ENCODE results near the gene CD2BP2. TPM values are rescaled to one million over a fixed set of nuclear protein-coding genes. Genes with fewer than 3 reads are reported as not detected.

CD2BP2 gene
- total and polyA plus RNA-seq, 2 donors (not counting 1 experiment from before 2014, with no cell fraction given), result 35.2 to 45.5 TPM

DNA sequence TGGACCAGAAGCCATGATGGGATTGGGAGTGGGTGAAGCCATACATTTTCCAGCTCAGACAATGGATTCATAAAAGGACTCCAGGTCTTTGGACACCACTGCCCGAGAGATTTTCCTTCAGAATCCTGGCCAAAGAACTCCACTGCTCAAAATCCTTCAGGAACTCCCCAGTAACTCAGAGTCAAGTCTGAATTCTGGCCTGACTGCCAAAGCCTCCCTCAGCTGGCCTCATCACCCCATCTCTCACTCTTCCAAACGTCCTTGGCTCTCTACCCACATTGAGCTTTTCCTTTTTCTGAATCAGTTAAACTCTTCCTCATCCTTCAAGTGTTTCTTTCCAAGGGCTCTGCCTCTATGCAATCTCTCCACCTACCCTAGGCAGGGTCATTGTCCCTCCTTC is 28.4 kb upstream of the CD2BP2 start:
- Histone ChIP-seq H3K9me3 (ENCODE audit: control insufficient read depth, insufficient read depth, low read depth, low read length) (no peaks in the 10 kb centered on the region), H3K27me3 (ENCODE audit: control insufficient read depth, insufficient read depth, low read length) (no peaks in the 10 kb centered on the region), H2AFZ (ENCODE audit: low read length) (no peak overlapping the region), H3K4me2 (ENCODE audit: extremely low read depth, insufficient read depth, low read length) (no peak overlapping the region), H3K9ac (ENCODE audit: insufficient read depth, low read length) (no peak overlapping the region), H3K4me1 (ENCODE audit: control insufficient read depth, extremely low read depth, insufficient read depth, low read length) (peaks cover 4% of the 10 kb centered on the region), H3K27ac (ENCODE audit: insufficient read depth, low read length) (no peak overlapping the region), H3K4me3 (replicated peaks in 1 of 4; ENCODE audit: control extremely low read depth in 1 of 4, insufficient read depth in 1 of 4, low read depth in 3 of 4, low read length in 4 of 4) (no peak overlapping the region), H3K79me2 (ENCODE audit: control insufficient read depth, insufficient read depth, low read length) (peaks cover 3% of the 10 kb centered on the region), H4K20me1 (ENCODE audit: control insufficient read depth, extremely low read depth, insufficient read depth, low read length) (no peaks in the 10 kb centered on the region), H3K36me3 (ENCODE audit: control insufficient read depth, insufficient read depth, low read length) (no peaks in the 10 kb centered on the region)
- no peak for DNase-seq (ENCODE audit: low read depth in 2 of 2)
- no peak for TF ChIP-seq CTCF (conservative IDR thresholded peaks at IDR 0.05 in 1 of 2, IDR thresholded peaks at IDR 0.05 in 1 of 2; ENCODE audit: low read depth in 1 of 2, low read length in 2 of 2)
- no peak for TF ChIP-seq EZH2 (IDR thresholded peaks at IDR 0.05; ENCODE audit: low read length, missing control alignments)

DNA sequence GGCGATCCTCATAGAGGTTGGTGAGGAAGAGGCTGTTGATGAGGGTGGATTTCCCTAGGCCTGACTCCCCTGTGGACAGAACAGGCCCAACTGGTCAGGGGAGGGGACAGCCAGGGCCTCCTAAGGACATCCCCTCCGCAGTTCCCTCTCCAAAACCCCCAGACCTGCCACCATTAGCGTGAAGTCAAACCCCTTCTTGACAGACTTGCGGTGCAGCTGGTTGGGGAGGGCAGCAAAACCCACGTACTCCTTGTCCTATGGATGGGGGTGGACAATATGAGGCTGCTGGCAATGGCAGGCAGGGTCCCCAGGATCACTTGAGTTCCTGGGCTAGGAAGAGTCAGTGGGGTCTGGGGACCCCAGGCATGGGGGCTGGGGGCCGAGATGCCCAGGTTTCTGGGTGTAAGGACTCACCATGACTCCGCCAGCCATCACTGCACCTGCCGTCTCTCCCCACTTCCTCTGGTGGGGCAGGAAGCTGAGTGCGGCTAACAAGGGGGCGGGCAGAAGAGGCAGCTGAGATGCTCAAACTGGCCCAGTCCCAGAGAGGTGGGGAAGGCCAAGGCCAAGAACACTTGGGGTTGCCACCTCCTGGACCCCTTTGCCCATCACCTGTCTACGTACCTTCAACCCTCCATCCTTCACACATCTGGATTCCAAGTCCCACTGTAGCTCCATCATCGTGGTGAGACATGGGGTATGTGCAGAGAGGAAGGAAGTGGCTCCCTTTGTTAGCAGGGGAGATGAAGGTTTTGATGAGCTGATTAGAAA is 27.2 kb upstream of the CD2BP2 start, which contains the start of gene SEPTIN1:
SEPTIN1 (minus strand) TSS at position 451 of the 771 bp plus-strand sequence; CDS start at position 432, 19 bp downstream.
- Histone ChIP-seq H3K79me2 (ENCODE audit: control insufficient read depth, insufficient read depth, low read length) (peaks cover 3% of the 10 kb centered on the region), H3K27me3 (ENCODE audit: control insufficient read depth, insufficient read depth, low read length) (no peaks in the 10 kb centered on the region), H3K9me3 (ENCODE audit: control insufficient read depth, insufficient read depth, low read depth, low read length) (no peaks in the 10 kb centered on the region), H3K27ac (ENCODE audit: insufficient read depth, low read length) (no peak within 1 kb of the TSS), H2AFZ (ENCODE audit: low read length) (no peak within 1 kb of the TSS), H3K4me3 (replicated peaks in 1 of 4; ENCODE audit: control extremely low read depth in 1 of 4, insufficient read depth in 1 of 4, low read depth in 3 of 4, low read length in 4 of 4) (no peak within 1 kb of the TSS), H4K20me1 (ENCODE audit: control insufficient read depth, extremely low read depth, insufficient read depth, low read length) (no peaks in the 10 kb centered on the region), H3K9ac (ENCODE audit: insufficient read depth, low read length) (no peak within 1 kb of the TSS), H3K4me1 (ENCODE audit: control insufficient read depth, extremely low read depth, insufficient read depth, low read length) (peaks cover 6% of the 10 kb centered on the region), H3K36me3 (ENCODE audit: control insufficient read depth, insufficient read depth, low read length) (no peaks in the 10 kb centered on the region), H3K4me2 (ENCODE audit: extremely low read depth, insufficient read depth, low read length) (no peak within 1 kb of the TSS)
- TF ChIP-seq EZH2 (IDR thresholded peaks at IDR 0.05; ENCODE audit: low read length, missing control alignments) (no peak), CTCF (conservative IDR thresholded peaks at IDR 0.05 in 1 of 2, IDR thresholded peaks at IDR 0.05 in 1 of 2; ENCODE audit: low read depth in 1 of 2, low read length in 2 of 2) (no peak)
- DNase-seq (ENCODE audit: low read depth in 2 of 2), result no peak

DNA sequence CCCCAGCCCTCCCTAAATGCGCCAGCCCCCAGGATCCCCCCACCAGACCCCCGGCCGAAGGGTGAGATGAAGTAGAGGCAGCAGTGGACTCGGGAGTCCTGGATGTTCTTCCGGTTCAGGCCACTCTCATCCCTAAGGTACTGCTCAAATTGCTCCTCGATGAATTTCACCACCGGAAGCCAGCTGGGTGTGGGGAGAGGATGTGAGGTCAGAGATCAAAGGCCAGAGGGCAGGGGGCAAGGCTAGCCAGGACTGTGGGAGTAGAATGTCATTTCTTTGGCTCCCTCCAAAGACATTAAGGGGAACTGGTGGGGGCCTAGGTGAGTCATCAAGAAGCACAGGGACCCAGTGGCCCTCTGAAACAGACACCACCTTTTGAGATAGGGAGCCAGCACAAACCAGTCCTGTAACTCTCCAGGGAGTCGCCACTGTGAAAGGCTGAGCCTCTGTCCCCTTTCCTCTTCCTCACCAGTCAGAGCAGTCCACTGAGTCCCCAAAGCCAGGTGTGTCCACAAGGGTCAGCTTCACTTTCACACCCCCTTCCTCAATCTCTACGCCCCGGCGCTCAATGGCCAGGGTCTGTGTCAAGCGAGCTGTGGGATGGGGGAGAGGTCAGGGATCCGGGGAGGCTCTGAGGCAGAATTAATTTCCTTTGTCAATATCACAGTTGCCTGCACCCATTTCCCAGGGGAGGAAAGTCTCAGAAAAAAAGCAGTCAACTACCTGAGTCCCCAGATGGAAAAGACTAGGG is 26.4 kb upstream of the CD2BP2 start:
- Histone ChIP-seq H3K36me3 (ENCODE audit: control insufficient read depth, insufficient read depth, low read length) (no peaks in the 10 kb centered on the region), H3K9ac (ENCODE audit: insufficient read depth, low read length) (no peak overlapping the region), H3K79me2 (ENCODE audit: control insufficient read depth, insufficient read depth, low read length) (peaks cover 3% of the 10 kb centered on the region), H4K20me1 (ENCODE audit: control insufficient read depth, extremely low read depth, insufficient read depth, low read length) (no peaks in the 10 kb centered on the region), H3K27ac (ENCODE audit: insufficient read depth, low read length) (no peak overlapping the region), H3K9me3 (ENCODE audit: control insufficient read depth, insufficient read depth, low read depth, low read length) (no peaks in the 10 kb centered on the region), H3K27me3 (ENCODE audit: control insufficient read depth, insufficient read depth, low read length) (no peaks in the 10 kb centered on the region), H3K4me3 (replicated peaks in 1 of 4; ENCODE audit: control extremely low read depth in 1 of 4, insufficient read depth in 1 of 4, low read depth in 3 of 4, low read length in 4 of 4) (no peak overlapping the region), H2AFZ (ENCODE audit: low read length) (no peak overlapping the region), H3K4me2 (ENCODE audit: extremely low read depth, insufficient read depth, low read length) (no peak overlapping the region), H3K4me1 (ENCODE audit: control insufficient read depth, extremely low read depth, insufficient read depth, low read length) (peaks cover 9% of the 10 kb centered on the region)
- no peak for DNase-seq (ENCODE audit: low read depth in 2 of 2)
- TF ChIP-seq EZH2 (IDR thresholded peaks at IDR 0.05; ENCODE audit: low read length, missing control alignments) (no peak), CTCF (conservative IDR thresholded peaks at IDR 0.05 in 1 of 2, IDR thresholded peaks at IDR 0.05 in 1 of 2; ENCODE audit: low read depth in 1 of 2, low read length in 2 of 2) (no peak)
